COLO668 (cell line): ENCODE data around the gene GSK3B.

ENCODE experiments used
- DNase-seq: peaks from one replicate; lab custom pipeline; 2025; ENCODE audit not compliant: unreplicated experiment; lab: John Stamatoyannopoulos, UW

GSK3B gene

GRCh38 chr3:119783883-119784282 lies 310.4 kb downstream of the GSK3B start:
- no peak for DNase-seq

GRCh38 chr3:119783255-119783654 lies 311.0 kb downstream of the GSK3B start:
- DNase-seq: no peak

DNA sequence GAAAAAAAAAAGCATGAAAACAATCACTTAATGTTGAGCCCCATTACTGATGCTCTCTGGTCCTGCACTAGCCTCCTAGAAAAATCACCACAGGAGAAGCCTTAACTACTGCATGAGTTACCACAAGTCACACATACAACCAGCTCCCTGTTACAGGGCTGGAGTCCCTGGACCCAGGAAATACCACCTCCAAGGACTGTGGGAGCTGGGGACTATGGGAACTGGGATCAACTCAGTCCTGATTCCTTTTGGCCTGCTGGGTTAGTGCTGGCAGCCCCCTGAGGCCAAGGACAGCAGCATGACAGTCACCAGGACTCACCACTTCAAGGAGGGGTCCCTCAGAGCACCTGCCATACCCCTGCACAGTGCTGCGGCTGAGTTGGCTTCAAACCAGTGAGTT lies 311.8 kb downstream of the GSK3B start:
- no peak for DNase-seq

GRCh38 chr3:119781330-119782198 lies 312.7 kb downstream of the GSK3B start, which contains the start of gene NR1I2:
TSS of gene NR1I2 (plus strand) at chr3:119782101.
- DNase-seq: no peak

DNA sequence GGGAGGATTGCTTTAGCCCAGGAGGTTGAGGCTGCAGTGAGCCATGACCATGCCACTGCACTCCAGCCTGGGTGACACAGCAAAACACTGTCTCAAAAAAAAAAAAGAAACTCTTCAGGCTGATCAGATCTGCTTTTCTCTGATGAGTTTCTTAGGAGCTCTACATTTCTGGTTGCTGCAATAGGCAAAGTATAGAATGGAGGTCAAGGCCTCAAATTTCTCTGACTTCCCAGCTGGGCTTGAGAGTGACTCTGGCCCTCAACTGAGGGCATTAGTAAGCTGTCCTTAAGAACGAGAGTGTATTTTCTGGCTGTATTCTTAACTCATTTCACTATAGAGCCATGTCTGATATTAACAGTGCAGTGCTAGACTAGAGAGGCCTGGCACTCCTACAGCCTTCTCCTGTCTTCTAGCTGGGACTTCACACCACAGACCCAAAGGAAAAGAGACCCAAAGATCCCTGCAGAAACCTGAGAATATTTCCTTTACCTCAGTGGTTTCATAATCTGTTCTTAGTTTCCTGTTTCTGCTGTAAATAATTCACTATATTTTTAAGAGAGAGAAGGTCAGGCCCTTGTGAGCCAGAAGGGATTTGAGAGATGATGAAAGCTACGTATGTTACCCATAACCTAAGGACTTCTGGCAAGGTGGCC lies 314.4 kb downstream of the GSK3B start:
- DNase-seq: no peak

DNA sequence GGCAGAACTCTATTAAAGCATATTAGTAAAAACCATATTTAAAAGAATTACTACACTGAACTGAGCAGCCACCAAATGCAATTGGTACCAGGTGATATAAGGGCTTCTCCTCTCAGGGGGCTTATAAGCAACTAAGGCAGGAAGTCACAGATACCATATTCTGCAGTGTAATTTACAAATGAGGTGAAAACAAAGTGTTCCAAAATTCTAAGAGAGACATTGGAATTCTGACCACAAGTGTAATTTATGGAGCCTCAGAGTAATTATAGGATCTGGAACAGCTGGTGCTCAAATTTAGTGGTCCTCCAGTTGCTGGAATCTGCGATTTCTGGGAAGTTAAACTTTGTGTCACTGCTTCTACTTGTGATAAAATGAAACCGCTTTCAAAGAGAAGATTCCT lies 315.4 kb downstream of the GSK3B start:
- no peak for DNase-seq

DNA sequence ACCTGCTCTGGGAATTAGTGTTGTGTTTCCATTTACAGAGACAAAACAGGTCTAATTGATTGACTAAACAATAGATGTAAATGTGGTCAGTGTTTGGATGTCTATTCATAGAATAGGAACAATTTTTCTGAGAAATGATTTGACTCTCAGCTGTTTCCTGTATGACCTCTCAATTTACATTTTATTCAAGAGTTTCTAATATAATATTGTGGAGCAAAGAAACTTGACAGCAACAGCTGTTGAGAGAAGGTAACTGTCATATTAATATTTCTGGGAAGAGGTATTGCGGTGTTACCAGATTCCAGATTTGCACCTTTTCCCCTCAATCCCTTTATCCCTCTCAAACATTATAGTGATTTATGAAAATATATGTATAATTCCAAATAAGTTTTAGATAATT lies 316.1 kb downstream of the GSK3B start:
- DNase-seq: no peak

GRCh38 chr3:119776304-119776703 lies 317.9 kb downstream of the GSK3B start:
- DNase-seq: no peak

DNA sequence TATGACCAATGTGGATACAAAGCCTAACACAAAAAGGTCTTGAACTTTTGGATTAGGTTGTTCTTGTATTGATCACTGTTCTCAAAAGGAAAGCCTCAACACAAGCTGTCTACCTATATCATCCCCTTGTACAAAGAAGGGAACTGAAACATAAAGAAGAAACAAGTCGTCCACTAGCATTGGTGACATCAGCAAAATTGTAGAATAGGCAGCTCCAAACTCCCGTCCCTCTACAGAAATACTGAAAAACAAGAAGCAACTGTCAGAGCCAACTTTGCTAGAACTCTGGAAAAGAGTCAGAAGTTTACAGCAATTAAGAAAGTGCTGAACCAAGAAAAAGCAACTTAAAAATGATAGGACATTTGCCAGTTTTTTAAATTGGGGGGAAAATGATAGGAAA lies 319.8 kb downstream of the GSK3B start:
- no peak for DNase-seq
